DMS53 (cell line): ENCODE results near the gene RPL38.
"Not testable (repeated sequence)": the region's sequence is repeated elsewhere in the genome, so short reads cannot be mapped to it uniquely, and the experiment has no call there.

ENCODE experiments used
- DNase-seq: peaks from one replicate; lab custom pipeline; 2025; lab: John Stamatoyannopoulos, UW

Gene RPL38

DNA sequence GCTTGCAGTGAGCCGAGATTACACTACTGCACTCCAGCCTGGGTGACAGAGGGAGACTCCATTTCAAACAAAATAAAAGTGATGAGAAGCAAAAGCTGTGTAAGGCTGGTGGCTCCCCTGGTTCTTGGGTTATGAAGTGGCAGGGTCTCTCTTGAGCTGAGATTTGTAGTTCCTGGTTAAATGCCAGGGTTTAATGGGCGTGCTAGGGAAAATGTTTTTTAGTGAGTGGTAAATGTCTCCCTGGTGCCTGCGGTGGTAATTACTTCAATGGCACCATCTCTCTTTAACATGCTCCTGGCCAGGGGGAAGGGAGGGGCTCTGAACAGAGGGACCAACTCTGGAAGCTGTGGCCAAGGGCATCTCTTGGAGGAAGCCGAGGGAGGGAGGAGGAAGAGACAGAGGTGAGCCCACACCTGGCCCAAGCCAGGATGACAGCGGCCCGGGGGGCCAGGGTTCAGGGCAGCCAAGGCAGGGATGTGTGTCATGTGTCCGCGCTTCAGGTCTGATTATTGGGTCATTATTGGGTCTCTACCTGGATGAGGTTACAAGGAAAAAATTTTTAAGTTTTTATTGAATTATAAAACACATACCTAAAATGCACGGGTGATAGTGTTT lies 17.8 kb upstream of the RPL38 start:
- no peak for DNase-seq

DNA sequence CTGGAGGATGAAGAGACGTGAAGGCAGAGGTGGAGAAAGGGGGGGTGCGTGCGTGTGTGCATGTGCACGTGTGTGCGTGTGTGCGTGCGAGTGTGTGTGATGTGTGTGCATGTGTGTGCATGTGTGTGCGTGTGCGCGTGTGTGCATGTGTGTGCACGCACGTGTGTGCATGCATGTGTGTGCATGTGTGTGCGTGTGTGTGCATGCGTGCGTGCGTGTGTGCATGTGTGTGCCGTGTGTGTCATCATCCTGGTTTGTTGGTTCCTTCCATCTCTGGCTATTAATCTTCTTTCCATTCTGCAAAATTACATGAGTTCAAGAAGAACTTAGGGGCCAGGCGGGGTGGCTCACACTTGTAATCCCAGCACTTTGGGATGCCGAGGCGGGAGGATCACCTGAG lies 17.0 kb upstream of the RPL38 start:
- DNase-seq: no peak

DNA sequence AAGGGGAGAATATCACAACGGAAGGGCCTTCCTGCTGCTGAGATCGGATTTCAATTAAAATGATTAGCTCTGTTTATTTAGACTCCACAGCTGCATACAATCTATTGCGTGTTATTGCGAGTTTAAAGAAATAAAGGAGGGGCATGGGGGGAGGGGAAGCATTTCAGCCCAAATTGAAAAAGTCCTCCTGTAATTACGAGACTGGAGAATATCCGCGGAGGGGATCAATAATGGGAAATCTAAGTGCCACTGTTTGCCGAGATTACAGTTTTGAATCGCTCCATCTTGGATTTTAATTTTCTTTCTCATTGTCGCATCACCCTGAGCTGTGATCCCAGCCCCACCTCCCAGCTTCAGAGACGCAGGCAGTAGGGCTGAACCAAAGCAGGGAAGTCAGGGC lies 15.7 kb upstream of the RPL38 start:
- no peak for DNase-seq

DNA sequence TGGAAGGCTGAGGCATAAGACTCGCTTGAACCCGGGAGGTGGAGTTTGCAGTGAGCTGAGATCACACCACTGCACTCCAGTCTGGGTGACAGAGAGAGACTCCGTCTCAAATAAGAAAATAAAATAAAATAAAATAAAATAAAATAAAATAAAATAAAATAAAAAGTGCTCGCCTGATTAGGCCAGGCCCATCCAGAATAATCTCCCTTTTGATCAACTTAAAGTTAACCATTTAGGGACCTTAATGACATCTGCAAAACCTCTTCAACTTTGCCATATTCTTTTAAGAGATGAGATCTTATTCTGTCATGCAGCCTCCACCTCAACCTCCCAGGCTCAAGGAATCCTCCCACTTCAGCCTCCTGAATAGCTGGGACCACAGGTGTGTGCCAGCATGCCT lies 14.8 kb upstream of the RPL38 start:
- not testable (repeated sequence) for DNase-seq

DNA sequence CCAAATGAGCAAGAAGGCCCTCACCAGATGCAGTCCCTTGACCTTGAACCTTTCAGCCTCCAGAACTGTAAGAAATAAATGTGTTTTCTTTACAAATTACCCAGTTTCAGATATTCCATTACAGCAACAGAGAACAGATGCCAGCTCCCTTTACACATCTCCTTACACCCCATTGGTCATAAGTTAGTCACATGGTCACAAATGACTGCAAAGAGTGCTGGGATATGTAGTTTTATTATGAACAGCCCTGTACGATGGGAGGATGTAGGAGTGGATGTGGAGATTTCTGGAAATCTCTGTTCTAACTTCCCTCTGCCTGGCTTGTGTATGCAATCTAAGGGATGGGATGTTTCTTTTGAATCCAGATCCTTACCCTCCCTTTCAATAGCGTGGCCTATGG lies 13.3 kb upstream of the RPL38 start:
- peak; percentile 82 for DNase-seq

DNA sequence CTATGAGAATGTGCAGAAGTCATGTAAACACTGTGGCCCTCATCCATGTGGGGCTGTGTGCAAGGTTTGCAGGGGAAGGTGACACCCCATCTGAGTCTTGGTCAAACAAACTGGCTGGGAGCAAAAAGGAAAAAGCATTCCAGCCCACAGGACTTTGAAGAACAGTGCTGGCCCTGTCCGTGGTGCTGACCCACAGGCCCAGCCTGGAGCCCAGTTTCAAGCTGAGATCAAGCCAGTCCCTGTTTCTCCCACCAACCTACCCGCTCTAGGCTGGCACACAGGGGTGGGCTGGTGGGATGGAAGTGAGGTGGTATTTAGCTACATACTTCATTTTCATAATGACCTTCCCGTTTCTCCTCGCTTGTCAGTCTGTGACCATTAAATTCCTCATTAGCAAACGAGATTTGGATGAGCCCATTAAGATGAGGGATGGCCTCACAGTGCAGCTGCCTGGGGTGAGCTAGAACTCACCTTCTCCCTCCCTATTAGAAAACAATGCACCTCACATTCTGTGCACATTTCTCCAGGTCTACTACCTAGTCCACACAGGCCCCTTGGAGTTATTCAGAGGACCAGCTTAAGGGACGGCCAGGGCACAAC lies 12.6 kb upstream of the RPL38 start:
- DNase-seq: peak; percentile 30

DNA sequence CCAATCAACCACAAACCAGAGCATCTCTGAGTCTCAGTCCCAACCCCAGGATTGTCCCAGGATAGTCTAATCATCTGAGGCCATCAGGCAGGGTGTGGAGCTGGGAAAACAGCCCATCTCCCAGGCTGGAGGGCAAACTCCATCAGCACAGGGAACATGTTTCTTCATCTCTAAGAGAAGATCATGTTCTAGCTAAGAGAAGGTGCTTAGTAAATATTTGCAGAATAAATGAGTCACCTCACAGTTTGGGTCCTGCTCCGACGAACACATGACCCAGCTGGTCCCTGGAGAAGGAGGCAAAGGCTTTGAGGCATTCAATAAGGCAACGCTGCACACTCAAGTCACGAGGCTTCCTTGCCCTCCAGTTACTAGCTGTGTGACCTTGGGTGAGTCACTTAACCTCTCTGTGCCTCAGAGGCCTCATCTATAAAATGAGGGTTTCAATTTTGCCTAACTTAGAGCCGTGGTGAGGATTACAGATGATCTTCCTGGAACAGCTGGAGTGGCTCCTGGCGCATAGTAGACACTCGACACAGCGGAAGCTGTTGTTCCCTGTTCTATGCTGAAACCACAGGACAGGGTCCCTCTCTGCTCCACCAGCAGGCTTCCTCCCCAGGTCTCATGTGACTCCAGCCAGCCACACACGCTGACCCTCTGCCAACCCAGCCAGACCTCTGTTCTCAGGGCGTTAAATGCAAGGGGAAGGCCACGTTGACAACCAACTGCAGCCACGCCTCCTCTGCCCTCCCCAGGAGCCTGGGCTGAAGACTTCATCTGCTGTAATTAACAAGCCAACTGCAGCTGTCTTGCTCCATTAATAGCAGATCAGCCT lies 10.3 kb upstream of the RPL38 start:
- DNase-seq: peak; percentile 98

DNA sequence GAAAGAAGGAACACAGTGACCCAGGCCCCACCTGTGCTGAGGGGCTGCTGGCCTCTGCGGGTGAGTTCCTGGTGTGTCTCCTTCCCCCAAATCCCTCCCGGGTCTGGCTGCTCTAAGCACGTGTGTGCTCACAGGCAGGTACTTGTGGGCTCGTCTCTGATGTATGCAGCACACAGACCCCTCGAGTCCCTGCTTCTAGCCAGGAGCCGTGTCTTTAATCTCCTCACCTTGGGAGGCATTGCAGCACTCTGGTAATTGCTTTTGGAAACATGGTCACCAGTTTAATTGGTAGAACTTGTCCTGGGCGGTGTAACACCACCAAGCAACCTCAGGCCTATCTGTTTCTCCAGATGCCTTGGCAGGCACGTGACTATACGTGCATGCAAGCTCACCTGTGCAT lies 8.8 kb upstream of the RPL38 start:
- DNase-seq: no peak

DNA sequence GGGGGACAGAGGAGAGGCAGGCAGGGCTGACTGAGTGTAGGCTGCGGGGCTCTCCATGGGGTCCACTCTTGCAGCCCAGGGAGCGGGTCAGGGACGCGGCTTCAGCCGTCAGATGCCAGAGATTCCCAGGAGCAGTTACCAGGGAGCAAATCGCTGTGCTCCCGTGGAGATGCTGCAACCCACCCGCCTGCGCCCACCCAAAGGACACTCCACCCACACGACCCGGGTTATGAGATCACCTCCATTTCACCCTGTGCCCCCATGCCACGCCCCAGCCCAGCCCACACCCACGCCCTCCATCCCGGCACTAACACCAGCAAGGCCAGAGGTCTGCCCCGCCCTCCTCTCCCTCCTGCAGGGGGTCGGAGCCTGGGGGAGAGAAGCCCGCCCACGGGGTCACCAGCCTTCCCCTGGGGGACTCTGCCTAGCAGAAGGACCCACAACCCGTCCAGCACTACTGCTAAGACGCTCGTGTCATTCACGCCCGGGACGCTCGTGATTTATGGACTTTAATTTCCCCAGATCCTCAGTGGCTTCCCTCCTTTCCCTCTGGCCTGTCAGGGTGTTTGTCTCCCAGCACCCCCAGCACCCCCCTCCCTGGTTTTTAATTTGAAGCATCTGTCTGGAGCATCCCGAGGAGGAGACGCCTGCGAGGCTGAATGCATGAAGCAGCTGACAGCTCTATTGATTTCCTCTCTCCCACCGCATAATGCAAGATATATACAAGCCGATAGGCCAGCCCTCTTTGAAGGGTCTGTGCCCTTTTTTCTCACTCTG lies 6.7 kb upstream of the RPL38 start:
- DNase-seq: no peak

DNA sequence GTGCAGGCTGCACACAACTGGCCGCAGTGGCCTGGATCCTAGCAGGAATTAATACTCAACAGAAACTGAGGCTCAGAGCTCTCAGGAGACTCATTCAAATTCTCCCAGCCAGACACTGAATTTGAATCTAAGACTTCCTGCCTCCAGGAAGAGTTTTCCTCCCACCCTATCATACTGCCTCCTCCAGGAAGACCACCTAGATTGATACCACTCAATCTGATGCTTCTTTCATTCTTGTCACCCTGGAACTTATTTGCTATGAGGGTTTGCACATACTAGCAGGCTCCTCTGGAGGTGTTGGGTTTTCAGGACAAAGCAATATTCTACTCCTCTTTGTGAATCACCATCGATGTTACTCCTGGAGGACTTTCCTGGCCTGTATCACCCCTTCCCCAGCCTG lies 5.7 kb upstream of the RPL38 start:
- DNase-seq: no peak

DNA sequence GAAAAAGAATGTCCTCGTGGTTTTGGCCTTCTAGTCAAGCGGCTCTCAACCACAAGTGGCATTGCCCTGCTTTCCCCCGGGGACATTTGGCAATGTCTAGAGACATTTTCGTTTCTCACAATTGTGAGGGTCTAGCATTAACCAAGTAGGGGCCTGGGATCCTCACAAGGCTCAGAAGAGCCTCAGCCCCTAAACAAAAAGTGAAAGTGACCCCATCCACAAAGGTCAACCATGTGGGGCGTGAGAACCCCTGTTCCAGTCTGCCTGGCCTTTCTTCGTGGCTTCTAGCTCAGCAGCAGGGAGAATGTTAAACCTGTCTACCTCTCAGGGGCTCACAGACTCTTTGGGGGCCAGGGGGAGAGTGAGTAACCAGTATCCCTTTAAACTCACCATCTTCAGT lies 4.8 kb upstream of the RPL38 start:
- DNase-seq: no peak

DNA sequence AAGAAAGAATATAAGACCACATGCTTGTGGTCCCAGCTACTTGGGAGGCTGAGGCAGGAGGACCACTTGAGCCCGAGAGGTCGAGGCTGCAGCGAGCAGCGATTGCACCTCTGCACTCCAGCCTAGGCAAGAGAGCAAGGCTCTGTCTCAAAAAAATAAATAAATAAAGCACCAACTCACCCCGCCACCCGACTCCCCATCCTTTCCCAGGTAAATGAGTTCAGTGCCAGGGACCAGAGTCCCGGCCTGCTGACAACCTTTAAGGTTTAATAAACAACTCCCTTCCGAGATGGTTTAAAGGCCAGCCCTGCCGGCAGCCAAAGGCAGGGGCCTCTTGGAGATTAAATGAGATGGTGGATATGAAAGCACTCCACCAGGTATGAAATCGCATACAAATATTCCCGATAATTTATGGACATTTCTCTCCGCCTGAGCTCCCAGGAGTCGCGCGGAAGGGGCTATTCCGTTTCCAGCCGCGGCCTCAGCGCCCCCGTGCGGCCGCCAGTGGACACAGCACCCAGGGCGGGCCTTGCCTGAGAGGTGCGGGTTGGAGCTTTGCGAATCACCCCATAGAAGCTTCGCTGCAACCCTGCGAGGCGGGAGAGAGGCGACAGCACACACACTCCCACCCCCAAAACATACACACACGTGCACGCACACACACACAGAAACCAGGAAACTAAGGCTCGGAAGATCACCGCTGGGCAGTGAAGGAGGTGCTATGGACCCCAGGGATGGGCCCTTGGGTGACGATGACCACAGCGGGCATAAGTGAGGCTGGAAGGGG lies 4.0 kb upstream of the RPL38 start:
- peak; percentile 85 for DNase-seq

DNA sequence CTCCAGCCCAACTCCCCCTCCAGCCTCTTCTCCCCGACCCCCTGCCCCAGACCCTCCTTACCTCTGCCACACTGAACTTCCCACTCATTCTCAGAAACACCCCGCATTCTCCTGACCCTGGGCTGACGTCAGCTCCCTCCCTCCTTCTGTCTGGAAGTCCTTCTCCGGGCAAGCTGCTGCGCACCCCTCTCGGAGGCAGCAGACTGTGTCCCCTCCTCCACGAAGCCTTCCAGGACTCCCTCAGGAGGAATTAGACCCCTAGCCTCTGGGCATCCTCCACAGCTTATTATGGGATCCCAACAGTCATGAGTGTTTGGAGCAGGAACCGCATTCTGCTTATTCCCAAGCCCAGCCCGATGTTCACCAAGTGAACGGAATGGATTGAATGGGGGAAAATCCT lies 3.4 kb upstream of the RPL38 start:
- DNase-seq: no peak

DNA sequence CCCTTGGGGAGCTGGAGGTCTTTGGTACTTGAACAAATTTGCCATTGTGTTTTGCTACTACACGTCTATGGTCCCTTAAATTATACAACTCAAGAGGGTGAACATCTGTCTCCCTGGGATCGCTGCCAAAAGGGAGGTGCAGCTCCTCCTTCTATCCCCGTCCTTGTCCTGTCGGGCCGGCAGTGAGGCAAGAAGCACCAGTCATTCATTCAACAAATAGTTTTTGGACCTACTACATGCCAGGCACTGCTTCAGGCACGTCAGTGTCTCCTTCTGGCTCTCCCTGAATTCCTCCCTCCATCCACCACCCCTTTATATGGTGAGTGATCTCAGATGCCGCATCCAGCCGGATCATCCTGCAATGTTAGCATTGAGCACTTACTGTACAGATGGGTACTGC lies 2.2 kb upstream of the RPL38 start:
- peak; percentile 93 for DNase-seq

DNA sequence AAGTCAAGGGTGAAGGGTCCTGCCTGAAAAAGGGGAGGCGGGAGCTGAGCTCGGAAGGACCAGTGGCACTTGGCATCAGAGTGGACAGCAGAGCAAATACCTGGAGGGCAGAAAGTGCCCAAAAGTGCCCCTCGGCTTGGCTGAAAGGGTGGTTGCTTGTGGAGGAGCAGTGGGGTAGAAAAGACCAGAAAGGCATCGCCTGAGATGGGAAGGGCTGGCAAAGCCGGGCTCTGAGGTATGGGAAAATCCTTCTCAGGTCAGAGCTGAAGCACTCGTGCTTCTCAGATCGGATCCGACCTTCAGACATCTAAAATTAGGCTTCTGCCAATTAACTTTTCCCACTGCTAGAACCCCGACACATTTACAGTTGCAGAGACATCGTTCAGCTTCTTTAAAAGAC lies 1.5 kb upstream of the RPL38 start:
- no peak for DNase-seq

DNA sequence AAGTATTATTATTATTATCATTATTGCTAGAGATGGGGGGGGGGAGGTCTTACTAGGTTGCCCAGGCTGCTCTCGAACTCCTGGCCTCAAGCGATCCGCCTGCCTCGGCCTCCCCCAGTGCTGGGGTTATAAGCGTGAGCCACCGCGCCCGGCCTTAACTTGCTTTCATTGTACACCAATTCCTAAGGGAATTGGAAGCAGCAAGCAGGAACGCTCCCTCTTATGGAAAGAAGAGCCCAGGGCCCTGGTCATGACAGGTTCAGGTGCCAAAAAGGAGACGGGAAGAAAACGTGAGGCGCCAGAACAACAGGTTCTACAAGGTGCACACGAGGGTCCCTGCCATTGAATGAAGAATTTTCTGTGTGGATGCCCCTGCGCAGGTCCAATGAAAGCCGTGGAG lies 540 bp upstream of the RPL38 start:
- DNase-seq: peak; percentile 81

DNA sequence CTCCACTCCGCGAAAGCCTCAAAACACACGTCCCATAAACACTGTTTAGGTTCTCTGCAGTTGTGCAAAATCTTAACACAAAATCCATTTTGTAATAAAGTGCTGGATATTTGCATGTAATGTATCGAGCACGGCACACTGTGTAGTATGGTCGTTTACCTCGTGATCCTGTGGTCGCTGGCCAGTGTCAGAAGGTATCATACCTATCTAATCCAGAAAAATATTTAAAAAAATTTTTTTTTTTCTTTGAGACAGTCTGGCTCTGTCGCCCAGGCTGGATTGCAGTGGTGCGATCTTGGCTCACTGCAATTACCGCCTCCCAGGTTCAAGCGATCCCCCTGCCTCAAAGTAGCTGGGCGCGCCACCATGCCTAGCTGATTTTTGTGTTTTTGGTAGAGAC lies 996 bp downstream of the RPL38 start:
- DNase-seq: no peak

DNA sequence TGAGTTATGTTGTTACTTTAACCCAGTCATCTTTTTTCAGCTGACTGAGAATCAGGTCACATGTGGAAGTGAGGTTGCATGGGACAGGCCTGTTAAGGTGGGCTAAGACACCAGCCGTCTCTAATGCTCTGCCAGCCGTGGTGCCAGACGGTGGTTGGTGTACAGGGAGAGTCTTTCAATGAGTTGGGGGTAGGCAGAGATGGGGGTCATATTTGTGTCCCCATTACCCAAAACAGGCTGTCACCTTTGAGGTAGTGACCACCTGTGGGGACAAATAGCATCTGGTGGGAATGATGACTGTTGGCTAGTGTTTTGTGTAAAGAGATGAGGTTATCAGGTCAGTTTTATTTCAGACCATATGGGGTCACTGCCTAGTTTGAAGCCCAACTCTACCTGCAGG lies 1.8 kb downstream of the RPL38 start:
- DNase-seq: no peak

DNA sequence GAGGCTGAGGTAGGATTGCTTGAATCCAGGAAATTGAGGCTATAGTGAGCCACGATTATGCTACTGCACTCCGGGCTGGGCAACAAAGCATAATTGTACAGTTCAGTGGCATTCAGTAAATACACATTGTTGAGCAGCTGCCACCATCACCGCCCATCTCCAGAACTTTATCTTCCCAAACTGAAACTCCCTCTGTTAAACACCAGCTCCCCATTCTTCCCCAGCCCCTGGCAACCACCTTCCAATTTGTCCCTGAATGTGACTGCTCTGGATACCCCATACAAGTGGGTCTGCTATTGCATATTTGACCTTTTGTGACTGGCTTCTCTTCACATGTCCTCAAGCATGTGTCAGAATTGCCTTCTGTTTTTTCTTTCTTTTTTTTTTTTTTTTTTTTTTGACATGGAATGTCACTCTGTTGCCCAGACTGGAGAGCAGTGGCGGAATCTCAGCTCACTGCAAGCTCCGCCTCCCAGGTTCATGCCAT lies 2.9 kb downstream of the RPL38 start:
- peak; percentile 58 for DNase-seq

DNA sequence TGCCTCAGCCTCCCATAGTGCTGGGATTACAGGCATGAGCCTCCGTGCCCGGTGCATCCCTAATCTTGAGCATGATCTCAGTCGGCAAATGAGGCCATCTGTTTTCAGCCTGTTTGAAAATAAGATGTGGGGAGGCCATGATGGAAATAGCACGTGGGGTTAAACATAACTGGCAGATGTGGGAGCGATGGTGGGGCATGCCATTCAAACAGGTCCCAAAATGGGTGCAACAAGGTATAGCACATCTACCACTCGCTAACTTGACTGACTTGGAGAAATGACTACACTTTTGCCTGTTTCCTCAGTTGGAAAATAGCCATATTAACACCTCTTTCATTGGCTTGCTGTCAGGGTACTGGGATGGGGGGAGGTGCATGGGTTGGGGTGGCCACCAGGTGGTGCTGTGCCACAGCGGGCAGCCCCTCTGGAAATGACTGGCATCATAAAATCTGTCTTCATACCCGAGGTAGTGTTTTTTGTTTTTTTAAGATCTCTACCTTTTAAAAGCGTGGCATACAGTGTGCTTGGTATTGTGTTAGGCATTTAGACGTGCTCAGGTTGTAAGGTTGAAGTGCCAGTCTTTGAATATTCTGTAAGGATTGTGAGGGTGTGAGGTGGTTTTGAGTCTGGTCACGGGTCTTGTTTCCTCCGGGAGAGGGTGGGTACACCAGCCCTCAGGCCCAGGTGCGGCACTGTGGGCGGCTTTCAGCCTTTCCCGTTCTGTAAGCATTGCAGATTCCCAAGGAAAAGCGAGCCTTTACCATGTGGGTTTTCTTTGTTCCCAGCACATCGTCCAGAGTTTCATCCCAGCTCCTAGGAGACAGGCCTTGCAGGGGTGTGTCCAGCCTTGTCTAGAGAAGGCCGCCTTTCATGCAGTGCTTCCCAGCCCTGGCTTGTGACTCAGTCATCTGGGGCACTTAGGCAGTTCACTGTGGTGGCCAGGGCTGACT lies 7.0 kb downstream of the RPL38 start:
- DNase-seq: peak; percentile 86
